GM21447 (cell line): ENCODE results near the gene SOX5.
"Not testable (repeated sequence)": the region's sequence is repeated elsewhere in the genome, so short reads cannot be mapped to it uniquely, and the experiment has no call there.

ENCODE experiments used
- ATAC-seq: cut with Tn5 transposase; IDR thresholded peaks from one replicate; pipeline ENCODE4 v1.9.1; 2021; ENCODE audit not compliant: unreplicated experiment

The SOX5 gene

GRCh38 chr12:23847857-23848256 lies 101.6 kb downstream of the SOX5 start:
- ATAC-seq: no peak

- ATAC-seq: no peak
Observed at GRCh38 chr12:23843958-23844357, 105.5 kb downstream of the SOX5 start.

- ATAC-seq: no peak
Observed at GRCh38 chr12:23834076-23834475, 115.4 kb downstream of the SOX5 start.

- ATAC-seq: no peak
Observed at GRCh38 chr12:23831739-23832138, 117.7 kb downstream of the SOX5 start.

GRCh38 chr12:23830210-23830609 lies 119.3 kb downstream of the SOX5 start:
- no peak for ATAC-seq

DNA sequence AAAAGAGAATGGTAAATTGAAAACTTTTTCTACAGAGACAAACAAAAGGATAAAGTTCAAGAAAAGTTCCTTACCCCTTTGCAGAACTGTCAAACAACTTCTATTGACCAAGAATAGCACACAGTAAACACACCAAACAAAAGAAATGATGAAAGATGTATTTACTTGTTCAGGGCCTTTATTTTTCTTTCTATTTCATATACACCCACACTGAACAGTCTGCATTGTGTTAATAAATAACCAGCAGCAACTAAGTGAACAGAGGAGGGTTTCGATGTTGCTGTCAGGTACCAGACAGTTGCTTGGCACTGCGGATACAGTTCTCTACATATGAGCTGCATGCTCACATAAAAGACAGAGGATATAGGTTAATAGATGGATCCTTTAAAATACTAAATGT lies 122.1 kb downstream of the SOX5 start:
- ATAC-seq: no peak

GRCh38 chr12:23825124-23825523 lies 124.3 kb downstream of the SOX5 start:
- ATAC-seq: not testable (repeated sequence)

- no peak for ATAC-seq
Observed at GRCh38 chr12:23824358-23824757, 125.1 kb downstream of the SOX5 start.

- not testable (repeated sequence) for ATAC-seq
Observed at GRCh38 chr12:23822883-23823282, 126.6 kb downstream of the SOX5 start.

GRCh38 chr12:23817345-23817744 lies 132.1 kb downstream of the SOX5 start:
- ATAC-seq: no peak

- ATAC-seq: no peak
Observed at GRCh38 chr12:23816394-23816851, 133.0 kb downstream of the SOX5 start.

GRCh38 chr12:23815810-23816209 lies 133.7 kb downstream of the SOX5 start:
- ATAC-seq: no peak

GRCh38 chr12:23813206-23813605 lies 136.3 kb downstream of the SOX5 start:
- no peak for ATAC-seq

DNA sequence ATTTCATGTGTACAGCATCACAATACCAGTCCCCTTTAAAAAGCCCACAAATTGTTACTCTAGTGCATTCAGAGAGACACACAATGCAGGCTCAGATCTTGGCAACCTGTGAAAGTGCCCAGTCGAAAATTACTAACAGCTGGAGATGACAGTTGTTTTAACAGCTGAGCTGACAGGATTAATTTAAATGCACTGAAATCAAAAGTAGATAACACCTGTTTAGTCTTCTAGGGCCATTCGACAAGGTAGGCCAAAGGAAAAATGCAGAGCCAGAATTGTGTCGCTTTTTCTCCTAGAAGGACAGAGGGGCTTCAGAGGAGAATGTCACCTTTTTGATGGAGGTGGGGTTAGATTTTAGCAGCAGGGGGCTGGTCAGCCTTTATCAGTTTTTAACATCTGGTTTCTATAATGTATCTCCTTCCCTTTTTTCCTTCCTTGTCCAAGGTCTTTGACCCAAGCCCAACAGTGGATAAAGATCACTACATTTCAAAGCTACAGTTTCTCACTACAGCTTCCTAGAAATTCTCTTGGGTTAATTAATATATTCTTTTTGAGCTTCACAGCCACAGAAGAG lies 139.1 kb downstream of the SOX5 start:
- no peak for ATAC-seq

- ATAC-seq: no peak
Observed at GRCh38 chr12:23803540-23803939, 145.9 kb downstream of the SOX5 start.

DNA sequence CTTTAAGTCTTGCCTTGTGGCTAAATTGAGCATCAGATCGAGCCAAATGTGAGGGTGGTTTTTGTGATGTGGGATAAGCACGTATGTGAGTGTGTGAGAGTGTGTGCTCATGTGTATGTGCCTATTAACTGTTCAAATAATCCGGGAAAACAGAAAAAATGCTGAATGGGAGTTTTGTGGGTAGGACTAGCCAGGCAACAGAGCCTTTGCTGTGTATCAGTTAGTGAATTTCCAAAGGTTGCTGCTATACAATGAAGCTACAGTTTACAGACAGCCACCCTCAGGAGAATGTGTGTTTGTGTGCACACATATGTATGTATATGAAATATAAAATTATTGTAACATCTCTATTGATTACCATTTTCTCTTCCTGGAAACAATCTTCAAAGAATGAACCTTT lies 154.0 kb downstream of the SOX5 start:
- ATAC-seq: no peak

- ATAC-seq: no peak
Observed at GRCh38 chr12:23781118-23781517, 168.4 kb downstream of the SOX5 start.

DNA sequence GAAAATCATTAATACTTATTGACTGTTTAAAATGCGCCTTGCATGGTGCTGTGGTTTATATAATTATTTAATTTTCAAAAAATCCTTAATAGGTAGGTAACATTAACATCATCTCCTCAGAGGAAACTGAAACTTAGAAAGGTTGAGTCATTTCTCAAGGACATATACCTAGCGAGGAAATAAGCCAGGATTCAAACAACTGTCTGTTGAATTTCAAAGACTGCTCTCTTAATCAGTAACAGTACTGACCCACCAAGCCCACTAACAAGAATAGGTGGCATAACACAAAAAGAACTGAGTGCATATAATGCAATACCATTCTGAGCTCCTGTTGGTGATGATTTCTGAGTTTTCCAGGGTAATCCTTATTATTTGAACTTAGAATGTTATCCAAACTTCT lies 174.3 kb downstream of the SOX5 start:
- ATAC-seq: no peak

DNA sequence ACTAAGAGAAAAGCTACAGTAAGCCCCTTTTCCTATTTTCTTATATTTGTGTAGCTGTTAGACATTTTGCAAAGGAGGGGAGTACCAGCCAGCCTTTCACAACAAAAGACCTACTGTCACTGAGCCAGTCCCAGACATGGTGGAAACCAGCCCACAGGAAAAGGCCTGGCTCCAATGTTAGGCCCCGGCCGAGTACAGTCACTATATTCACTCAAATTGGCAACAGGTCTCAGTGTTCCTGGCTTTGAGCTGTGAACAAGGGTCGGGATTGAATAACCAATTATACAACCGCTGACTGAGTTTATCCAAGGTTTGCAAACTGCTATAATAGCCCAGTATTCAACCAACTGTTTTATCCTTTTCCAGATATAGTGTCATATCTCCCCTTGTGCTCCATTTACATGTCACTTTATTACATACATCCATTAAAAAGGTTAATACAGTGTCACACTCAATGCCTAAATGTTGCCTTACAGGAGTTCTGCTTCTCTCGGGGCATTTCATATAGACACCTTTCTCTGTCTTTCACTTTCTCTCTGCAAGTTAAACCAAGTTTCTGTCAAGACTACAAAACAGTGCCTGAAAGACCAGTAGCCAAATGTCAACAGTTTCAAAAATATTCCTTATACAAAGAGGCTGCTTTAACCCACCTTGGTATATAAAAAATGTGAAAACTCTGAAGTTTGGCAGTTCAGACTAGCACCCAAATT lies 178.1 kb downstream of the SOX5 start:
- ATAC-seq: no peak

- ATAC-seq: no peak
Observed at GRCh38 chr12:23770202-23770938, 179.1 kb downstream of the SOX5 start.

DNA sequence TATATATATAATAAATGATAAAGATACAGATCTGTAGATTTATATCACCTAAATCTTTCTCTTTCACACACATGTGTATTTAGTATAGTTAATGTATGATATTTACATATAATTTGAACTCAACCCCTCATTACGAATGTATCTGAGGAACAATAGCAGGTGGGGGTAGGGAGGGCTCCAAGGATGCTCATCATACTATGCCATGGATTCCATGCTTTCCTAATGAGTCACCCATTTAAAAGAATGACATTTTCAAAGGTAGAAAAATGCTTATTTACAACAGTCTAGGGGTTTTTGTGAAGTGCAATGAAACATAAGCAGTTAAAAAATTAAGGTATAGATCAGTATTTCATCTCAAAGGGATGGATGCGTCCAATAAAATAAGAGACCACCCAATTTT lies 181.6 kb downstream of the SOX5 start:
- no peak for ATAC-seq

GRCh38 chr12:23763724-23764123 lies 185.7 kb downstream of the SOX5 start:
- ATAC-seq: no peak
